SH-SY5Y (cell line): Measurements from ENCODE around the gene NCOR1.

Source experiments
- GATA2 ChIP-seq: IDR thresholded peaks from 2 replicates; pipeline ENCODE4 v1.6.1; 2011; ENCODE audit warnings: mild to moderate bottlenecking, low read depth, low read length
- GATA3 ChIP-seq: IDR thresholded peaks from 2 replicates; pipeline ENCODE4 v1.6.1; 2011; ENCODE audit warnings: low read depth, mild to moderate bottlenecking, low read length, moderate library complexity

GRCh38 chr17:16075949-16076348, 139.4 kb downstream of the NCOR1 start:
- no peak for TF ChIP-seq GATA3
- no peak for TF ChIP-seq GATA2
